GM11168 (cell line): ENCODE measurements around the gene BEGAIN.

ENCODE experiments used
- in situ Hi-C: fragments of 300-500 bp; cut with MboI; formaldehyde crosslinking; loops from one replicate; pipeline ENCODE4 v1.12.0; 2022; ENCODE audit warnings: low sequenced_read_pairs; ENCODE audit not compliant: unreplicated experiment

The BEGAIN gene

GRCh38 chr14:100487304-100487703, 99.9 kb downstream of the BEGAIN start:
- in situ Hi-C loops = no loop called here
